ENCODE results near the gene DQX1.

The DQX1 gene

DNA sequence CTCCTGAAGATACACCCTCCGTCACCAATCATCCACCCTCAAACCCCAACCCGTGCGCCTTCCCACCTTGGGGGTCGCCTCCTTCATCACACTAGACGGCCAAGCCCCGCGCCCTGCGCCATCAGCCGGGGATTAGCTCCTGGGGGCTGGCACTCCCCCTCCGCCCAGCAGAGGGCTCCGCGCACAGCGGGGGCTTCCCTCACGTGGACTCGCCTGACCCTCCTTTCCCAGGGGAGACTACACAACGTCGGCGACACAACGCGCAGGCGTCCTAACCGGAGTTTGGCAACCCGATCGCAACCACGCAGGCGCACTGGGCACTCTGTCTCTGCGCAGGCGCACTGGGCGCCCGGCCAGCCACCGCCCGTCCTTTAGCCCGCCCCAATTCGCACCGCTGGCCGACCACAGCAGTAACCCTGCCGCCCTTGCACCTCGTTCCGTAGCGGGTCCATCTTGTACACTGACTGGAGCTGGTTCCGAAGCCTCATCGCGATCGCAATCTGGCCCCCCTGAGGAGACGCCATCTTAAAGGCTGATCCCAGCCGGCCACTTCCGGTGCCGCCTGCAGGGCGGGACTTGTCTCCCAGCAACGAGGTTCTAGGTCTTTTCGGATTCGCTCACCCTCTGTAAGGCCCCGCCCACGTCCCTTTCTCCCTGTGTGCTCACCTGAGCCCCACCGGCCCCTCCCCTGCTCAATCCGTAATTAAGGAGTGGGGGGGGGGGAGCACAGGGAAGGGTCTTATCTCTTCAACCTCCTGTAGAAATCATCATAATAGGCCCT lies 18.7 kb downstream of the DQX1 start, which contains the start of gene PCGF1:
TSS of gene PCGF1 (minus strand) at position 551 of the 781 bp plus-strand sequence. CDS start at position 524, 27 bp downstream.
- peak; percentile 78; the same call in 1 of the 2 replicates for TF ChIP-seq TAF1 (IDR thresholded peaks at IDR 0.05; ENCODE audit: borderline replicate concordance, insufficient read depth, low read length)
- no peak for TF ChIP-seq SIN3A (IDR thresholded peaks at IDR 0.05; ENCODE audit: borderline replicate concordance, insufficient read depth, low read length)
- peak; percentile 69; the same call in 1 of the 2 replicates for TF ChIP-seq POLR2AphosphoS5 (IDR thresholded peaks at IDR 0.05; ENCODE audit: low read depth, low read length)
- TF ChIP-seq, protein P1, sequence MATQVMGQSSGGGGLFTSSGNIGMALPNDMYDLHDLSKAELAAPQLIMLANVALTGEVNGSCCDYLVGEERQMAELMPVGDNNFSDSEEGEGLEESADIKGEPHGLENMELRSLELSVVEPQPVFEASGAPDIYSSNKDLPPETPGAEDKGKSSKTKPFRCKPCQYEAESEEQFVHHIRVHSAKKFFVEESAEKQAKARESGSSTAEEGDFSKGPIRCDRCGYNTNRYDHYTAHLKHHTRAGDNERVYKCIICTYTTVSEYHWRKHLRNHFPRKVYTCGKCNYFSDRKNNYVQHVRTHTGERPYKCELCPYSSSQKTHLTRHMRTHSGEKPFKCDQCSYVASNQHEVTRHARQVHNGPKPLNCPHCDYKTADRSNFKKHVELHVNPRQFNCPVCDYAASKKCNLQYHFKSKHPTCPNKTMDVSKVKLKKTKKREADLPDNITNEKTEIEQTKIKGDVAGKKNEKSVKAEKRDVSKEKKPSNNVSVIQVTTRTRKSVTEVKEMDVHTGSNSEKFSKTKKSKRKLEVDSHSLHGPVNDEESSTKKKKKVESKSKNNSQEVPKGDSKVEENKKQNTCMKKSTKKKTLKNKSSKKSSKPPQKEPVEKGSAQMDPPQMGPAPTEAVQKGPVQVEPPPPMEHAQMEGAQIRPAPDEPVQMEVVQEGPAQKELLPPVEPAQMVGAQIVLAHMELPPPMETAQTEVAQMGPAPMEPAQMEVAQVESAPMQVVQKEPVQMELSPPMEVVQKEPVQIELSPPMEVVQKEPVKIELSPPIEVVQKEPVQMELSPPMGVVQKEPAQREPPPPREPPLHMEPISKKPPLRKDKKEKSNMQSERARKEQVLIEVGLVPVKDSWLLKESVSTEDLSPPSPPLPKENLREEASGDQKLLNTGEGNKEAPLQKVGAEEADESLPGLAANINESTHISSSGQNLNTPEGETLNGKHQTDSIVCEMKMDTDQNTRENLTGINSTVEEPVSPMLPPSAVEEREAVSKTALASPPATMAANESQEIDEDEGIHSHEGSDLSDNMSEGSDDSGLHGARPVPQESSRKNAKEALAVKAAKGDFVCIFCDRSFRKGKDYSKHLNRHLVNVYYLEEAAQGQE (IDR thresholded peaks at IDR 0.05; ENCODE audit: insufficient read depth in 1 of 2, low read depth in 2 of 2, low read length in 2 of 2) = no peak
- TF ChIP-seq FOXP2 (optimal IDR thresholded peaks at IDR 0.05; ENCODE audit: borderline replicate concordance, extremely low read depth, extremely low read length, insufficient read depth) = no peak

GRCh38 chr2:74505448-74506246 lies 20.4 kb downstream of the DQX1 start:
- TF ChIP-seq FOXP2 (optimal IDR thresholded peaks at IDR 0.05; ENCODE audit: borderline replicate concordance, extremely low read depth, extremely low read length, insufficient read depth) (no peak), TAF1 (IDR thresholded peaks at IDR 0.05; ENCODE audit: borderline replicate concordance, insufficient read depth, low read length) (no peak), SIN3A (IDR thresholded peaks at IDR 0.05; ENCODE audit: borderline replicate concordance, insufficient read depth, low read length) (no peak), POLR2AphosphoS5 (IDR thresholded peaks at IDR 0.05; ENCODE audit: low read depth, low read length) (no peak)
- TF ChIP-seq, protein P1 (IDR thresholded peaks at IDR 0.05; ENCODE audit: insufficient read depth in 1 of 2, low read depth in 2 of 2, low read length in 2 of 2) = no peak

- TF ChIP-seq FOXP2 (optimal IDR thresholded peaks at IDR 0.05; ENCODE audit: borderline replicate concordance, extremely low read depth, extremely low read length, insufficient read depth) (no peak), TAF1 (IDR thresholded peaks at IDR 0.05; ENCODE audit: borderline replicate concordance, insufficient read depth, low read length) (no peak), POLR2AphosphoS5 (IDR thresholded peaks at IDR 0.05; ENCODE audit: low read depth, low read length) (no peak), SIN3A (IDR thresholded peaks at IDR 0.05; ENCODE audit: borderline replicate concordance, insufficient read depth, low read length) (no peak)
- TF ChIP-seq, protein P1 (IDR thresholded peaks at IDR 0.05; ENCODE audit: insufficient read depth in 1 of 2, low read depth in 2 of 2, low read length in 2 of 2) = no peak
These were observed 21.4 kb downstream of the DQX1 start for GRCh38 chr2:74504591-74504990.

- TF ChIP-seq POLR2AphosphoS5 (IDR thresholded peaks at IDR 0.05; ENCODE audit: low read depth, low read length) = no peak
- TF ChIP-seq, protein P1 (IDR thresholded peaks at IDR 0.05; ENCODE audit: insufficient read depth in 1 of 2, low read depth in 2 of 2, low read length in 2 of 2) = no peak
- TF ChIP-seq SIN3A (IDR thresholded peaks at IDR 0.05; ENCODE audit: borderline replicate concordance, insufficient read depth, low read length) = no peak
- TF ChIP-seq TAF1 (IDR thresholded peaks at IDR 0.05; ENCODE audit: borderline replicate concordance, insufficient read depth, low read length) = no peak
- TF ChIP-seq FOXP2 (optimal IDR thresholded peaks at IDR 0.05; ENCODE audit: borderline replicate concordance, extremely low read depth, extremely low read length, insufficient read depth) = no peak
These were observed 22.2 kb downstream of the DQX1 start for GRCh38 chr2:74503506-74504475.

Measured in PFSK-1 (cell line).